Measurements from ENCODE around the gene CACNA1S.

The CACNA1S gene

GRCh38 chr1:201065686-201066085 is 46.5 kb downstream of the CACNA1S start:
- H3K4me3 ChIP-seq (ENCODE audit: low read length): no peak overlapping the region
- H3K27ac ChIP-seq (ENCODE audit: low read length): no peak overlapping the region
- TF ChIP-seq CTCF (IDR thresholded peaks at IDR 0.05; ENCODE audit: low read depth, low read length) (no peak), EZH2phosphoT487 (IDR thresholded peaks at IDR 0.05; ENCODE audit: low read depth) (no peak)
- H3K9ac ChIP-seq (ENCODE audit: low read length): no peak overlapping the region
- H3K36me3 ChIP-seq (replicated peaks; ENCODE audit: low read depth, low read length): no peaks in the 10 kb centered on the region
- H3K27me3 ChIP-seq (ENCODE audit: low read depth, low read length): peaks cover 38% of the 10 kb centered on the region
- no peaks in the 10 kb centered on the region for H3K79me2 ChIP-seq (ENCODE audit: low read length)
- H3K9me3 ChIP-seq (ENCODE audit: insufficient read depth, low read length): no peaks in the 10 kb centered on the region
- H2AFZ ChIP-seq (ENCODE audit: low read depth, low read length): no peak overlapping the region
- H3K4me1 ChIP-seq (ENCODE audit: low read length): peaks cover 4% of the 10 kb centered on the region; the same call in 1 of the 2 replicates
- no peaks in the 10 kb centered on the region for H4K20me1 ChIP-seq (ENCODE audit: insufficient read depth, low read length)
- H3K4me2 ChIP-seq (ENCODE audit: low read length): no peak overlapping the region

GRCh38 chr1:201064806-201065205 is 47.4 kb downstream of the CACNA1S start:
- H3K4me2 ChIP-seq (ENCODE audit: low read length): no peak overlapping the region
- H3K27me3 ChIP-seq (ENCODE audit: low read depth, low read length): peaks cover 29% of the 10 kb centered on the region
- no peak overlapping the region for H3K27ac ChIP-seq (ENCODE audit: low read length)
- H3K36me3 ChIP-seq (replicated peaks; ENCODE audit: low read depth, low read length): no peaks in the 10 kb centered on the region
- TF ChIP-seq EZH2phosphoT487 (IDR thresholded peaks at IDR 0.05; ENCODE audit: low read depth): no peak
- TF ChIP-seq CTCF (IDR thresholded peaks at IDR 0.05; ENCODE audit: low read depth, low read length): no peak
- no peaks in the 10 kb centered on the region for H4K20me1 ChIP-seq (ENCODE audit: insufficient read depth, low read length)
- H3K9me3 ChIP-seq (ENCODE audit: insufficient read depth, low read length): no peaks in the 10 kb centered on the region
- H3K79me2 ChIP-seq (ENCODE audit: low read length): no peaks in the 10 kb centered on the region
- H3K9ac ChIP-seq (ENCODE audit: low read length): no peak overlapping the region
- no peak overlapping the region for H2AFZ ChIP-seq (ENCODE audit: low read depth, low read length)
- no peak overlapping the region for H3K4me3 ChIP-seq (ENCODE audit: low read length)
- H3K4me1 ChIP-seq (ENCODE audit: low read length): peaks cover 4% of the 10 kb centered on the region; the same call in 1 of the 2 replicates

GRCh38 chr1:201063145-201063544 is 49.1 kb downstream of the CACNA1S start:
- peaks cover 19% of the 10 kb centered on the region for H3K27me3 ChIP-seq (ENCODE audit: low read depth, low read length)
- no peak overlapping the region for H3K9ac ChIP-seq (ENCODE audit: low read length)
- no peak overlapping the region for H3K4me2 ChIP-seq (ENCODE audit: low read length)
- H2AFZ ChIP-seq (ENCODE audit: low read depth, low read length): no peak overlapping the region
- no peaks in the 10 kb centered on the region for H4K20me1 ChIP-seq (ENCODE audit: insufficient read depth, low read length)
- no peaks in the 10 kb centered on the region for H3K9me3 ChIP-seq (ENCODE audit: insufficient read depth, low read length)
- no peaks in the 10 kb centered on the region for H3K79me2 ChIP-seq (ENCODE audit: low read length)
- H3K27ac ChIP-seq (ENCODE audit: low read length): no peak overlapping the region
- no peak overlapping the region for H3K4me3 ChIP-seq (ENCODE audit: low read length)
- peaks cover 4% of the 10 kb centered on the region; the same call in 1 of the 2 replicates for H3K4me1 ChIP-seq (ENCODE audit: low read length)
- TF ChIP-seq EZH2phosphoT487 (IDR thresholded peaks at IDR 0.05; ENCODE audit: low read depth): no peak
- no peak for TF ChIP-seq CTCF (IDR thresholded peaks at IDR 0.05; ENCODE audit: low read depth, low read length)
- H3K36me3 ChIP-seq (replicated peaks; ENCODE audit: low read depth, low read length): no peaks in the 10 kb centered on the region

GRCh38 chr1:201062511-201063091 is 49.6 kb downstream of the CACNA1S start:
- Histone ChIP-seq H3K27me3 (ENCODE audit: low read depth, low read length) (peaks cover 19% of the 10 kb centered on the region), H3K9me3 (ENCODE audit: insufficient read depth, low read length) (no peaks in the 10 kb centered on the region), H3K4me3 (ENCODE audit: low read length) (no peak overlapping the region), H3K79me2 (ENCODE audit: low read length) (no peaks in the 10 kb centered on the region), H4K20me1 (ENCODE audit: insufficient read depth, low read length) (no peaks in the 10 kb centered on the region), H3K4me1 (ENCODE audit: low read length) (peaks cover 9% of the 10 kb centered on the region), H3K27ac (ENCODE audit: low read length) (no peak overlapping the region), H3K36me3 (replicated peaks; ENCODE audit: low read depth, low read length) (no peaks in the 10 kb centered on the region), H2AFZ (ENCODE audit: low read depth, low read length) (no peak overlapping the region), H3K9ac (ENCODE audit: low read length) (no peak overlapping the region), H3K4me2 (ENCODE audit: low read length) (no peak overlapping the region)
- TF ChIP-seq EZH2phosphoT487 (IDR thresholded peaks at IDR 0.05; ENCODE audit: low read depth) (no peak), CTCF (IDR thresholded peaks at IDR 0.05; ENCODE audit: low read depth, low read length) (no peak)
